GM19023 (cell line): Measurements from ENCODE around the gene TRPT1.
A peak's percentile ranks its signal among the peaks of the same experiment; 100 is the strongest.

Experiments
- ATAC-seq: cut with Tn5 transposase; IDR thresholded peaks from one replicate; pipeline ENCODE4 v1.9.1; 2021; ENCODE audit warnings: mild to moderate bottlenecking, moderate library complexity; ENCODE audit not compliant: unreplicated experiment

The TRPT1 gene

DNA sequence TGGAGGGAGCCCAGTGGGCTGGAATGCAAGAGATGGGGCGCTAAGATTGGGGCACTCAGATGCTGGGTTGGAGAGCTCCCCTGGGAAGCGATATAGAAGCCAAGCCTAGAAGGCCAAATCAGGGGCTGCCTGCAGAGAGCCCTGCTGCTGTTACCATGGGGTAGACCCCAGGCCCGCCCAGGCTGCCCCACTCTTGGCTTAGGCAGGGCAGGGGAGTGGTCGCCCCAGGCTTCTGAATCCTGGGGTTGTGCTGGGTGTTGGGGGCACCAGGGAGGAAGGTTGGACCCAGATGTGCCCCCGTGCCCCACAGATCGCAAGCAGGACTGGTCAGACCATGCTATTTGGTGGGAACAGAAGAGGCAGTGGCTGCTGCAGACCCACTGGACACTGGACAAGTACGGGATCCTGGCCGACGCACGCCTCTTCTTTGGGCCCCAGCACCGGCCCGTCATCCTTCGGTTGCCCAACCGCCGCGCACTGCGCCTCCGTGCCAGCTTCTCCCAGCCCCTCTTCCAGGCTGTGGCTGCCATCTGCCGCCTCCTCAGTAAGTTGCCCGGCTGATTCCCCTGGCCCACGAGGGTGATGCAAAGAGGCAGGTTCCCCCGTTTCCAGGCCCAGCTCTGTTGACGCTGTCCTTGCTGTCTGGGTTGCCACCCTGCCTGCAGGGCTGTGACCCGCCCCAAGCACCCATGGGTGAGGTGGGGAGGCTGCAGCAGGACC, 15.5 kb downstream of the TRPT1 start:
- no peak for ATAC-seq

DNA sequence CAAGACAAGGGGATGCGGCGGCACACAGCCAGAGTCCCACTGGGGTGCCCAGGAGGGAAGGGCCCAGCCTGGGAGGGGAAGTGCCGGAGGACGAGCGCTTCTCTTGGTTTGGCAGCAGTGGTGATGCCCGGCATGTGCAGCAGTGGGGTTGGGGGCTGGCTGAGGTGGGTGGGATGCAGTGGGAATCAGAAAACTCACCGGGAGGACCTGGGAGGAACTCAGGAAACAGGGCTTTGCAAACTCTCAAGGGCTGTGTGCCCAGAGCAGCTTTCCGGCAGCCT, 16.5 kb downstream of the TRPT1 start:
- no peak for ATAC-seq

DNA sequence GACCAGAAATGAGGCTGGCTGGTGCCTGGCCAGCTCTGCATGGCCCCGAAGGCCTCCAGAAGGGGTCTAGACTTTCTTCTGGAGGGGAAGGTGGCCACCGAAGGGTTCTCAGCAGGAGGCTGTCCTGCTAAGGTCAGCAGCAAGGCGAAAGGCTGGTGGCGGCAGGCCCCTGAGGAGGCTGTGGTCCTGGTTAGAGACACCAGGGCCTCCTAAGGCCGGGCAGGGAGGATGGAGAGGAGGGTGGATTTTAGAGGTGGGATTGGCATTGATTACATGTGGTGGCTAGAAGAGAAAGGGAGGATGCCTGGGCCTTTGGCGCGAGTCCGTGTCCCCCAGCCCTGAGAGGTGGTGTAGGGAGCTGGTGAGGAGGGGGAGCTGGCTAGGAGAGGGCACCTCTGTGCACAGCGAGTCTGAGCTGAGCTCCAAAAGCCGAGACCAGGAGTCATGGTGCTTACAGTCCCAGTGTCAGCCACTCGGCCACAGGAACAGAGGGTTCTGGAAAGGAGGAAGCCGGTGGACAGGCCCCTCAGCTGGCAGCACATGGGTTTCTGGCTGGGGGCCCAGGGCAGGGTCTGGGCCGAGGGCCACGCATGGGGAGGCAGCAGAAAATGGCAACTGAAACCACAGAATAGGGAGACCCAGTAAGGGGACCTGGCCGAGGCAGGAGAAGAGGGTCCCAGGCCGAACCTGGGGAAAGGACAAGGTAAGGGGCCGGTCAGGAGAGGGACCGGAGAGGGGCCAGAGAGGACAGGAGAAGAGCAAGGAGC, 17.0 kb downstream of the TRPT1 start:
- ATAC-seq: no peak

DNA sequence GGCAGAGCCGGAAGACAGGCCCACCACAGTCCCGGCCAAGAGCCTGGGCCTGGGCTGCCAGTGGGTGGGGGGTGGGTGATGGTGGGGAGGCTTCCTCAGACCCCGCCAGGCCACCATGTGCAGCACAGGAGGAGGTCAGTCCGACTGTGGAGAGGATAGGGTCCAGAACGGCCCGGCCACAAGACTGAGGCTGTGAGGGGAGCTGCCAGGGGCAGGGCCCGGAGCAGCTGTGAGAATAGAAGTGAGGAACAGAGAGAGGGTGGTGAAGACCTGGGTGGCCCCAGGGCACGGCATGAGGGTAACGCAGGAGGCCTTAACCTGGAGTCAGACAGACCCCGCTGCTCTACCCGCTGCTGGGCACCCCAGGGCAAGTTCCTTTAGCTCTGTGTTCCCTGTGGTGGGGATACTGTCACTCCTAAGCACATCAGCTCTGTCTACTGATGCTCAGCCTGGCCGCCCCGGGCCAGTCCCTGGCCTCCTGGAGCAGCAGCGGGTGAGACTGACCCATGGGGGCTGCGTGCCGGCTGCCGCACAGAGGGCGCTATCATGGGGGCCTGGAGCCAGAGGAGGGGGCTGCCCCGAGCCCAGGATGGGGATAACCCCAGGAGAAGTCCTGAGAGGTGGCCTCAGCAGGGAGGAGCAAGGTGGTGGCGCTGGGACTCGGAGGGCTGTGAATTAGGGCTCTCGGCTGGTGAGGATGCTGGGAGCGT, 17.7 kb downstream of the TRPT1 start:
- ATAC-seq: no peak

DNA sequence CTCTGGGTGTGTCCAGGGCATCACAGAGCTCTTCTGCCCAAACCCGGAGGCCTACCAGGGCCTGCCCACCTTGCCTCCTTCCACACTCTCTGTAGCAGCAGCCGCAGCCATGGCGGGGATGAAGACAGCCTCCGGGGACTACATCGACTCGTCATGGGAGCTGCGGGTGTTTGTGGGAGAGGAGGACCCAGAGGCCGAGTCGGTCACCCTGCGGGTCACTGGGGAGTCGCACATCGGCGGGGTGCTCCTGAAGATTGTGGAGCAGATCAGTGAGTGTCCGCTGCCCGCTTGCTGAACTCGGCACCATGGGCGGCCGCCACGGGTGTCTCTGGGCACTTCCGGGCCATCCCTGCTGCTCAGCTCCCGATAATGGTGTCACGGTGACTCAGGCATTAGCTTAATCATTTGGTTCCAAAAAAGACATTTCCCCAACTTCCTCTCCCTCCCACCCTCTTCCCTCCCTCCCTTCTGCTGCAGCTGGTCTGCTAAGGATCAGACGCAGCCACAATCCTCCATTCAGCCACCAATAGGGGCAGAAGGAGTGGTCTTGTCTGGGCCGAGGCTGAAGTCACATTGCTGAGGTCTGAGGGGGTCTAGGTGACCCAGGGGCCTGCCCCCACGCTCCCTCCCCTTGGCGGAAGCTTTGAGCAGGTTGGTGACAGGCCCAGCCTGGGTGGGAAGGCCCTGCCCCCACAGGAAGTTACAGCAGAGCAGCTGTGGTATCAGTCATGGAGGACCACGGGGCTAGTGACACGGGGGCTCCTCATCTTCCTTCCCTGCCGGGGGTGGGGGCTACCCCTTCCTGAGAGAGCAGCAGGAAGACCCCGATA, 18.5 kb downstream of the TRPT1 start:
- ATAC-seq: peak; percentile 52

DNA sequence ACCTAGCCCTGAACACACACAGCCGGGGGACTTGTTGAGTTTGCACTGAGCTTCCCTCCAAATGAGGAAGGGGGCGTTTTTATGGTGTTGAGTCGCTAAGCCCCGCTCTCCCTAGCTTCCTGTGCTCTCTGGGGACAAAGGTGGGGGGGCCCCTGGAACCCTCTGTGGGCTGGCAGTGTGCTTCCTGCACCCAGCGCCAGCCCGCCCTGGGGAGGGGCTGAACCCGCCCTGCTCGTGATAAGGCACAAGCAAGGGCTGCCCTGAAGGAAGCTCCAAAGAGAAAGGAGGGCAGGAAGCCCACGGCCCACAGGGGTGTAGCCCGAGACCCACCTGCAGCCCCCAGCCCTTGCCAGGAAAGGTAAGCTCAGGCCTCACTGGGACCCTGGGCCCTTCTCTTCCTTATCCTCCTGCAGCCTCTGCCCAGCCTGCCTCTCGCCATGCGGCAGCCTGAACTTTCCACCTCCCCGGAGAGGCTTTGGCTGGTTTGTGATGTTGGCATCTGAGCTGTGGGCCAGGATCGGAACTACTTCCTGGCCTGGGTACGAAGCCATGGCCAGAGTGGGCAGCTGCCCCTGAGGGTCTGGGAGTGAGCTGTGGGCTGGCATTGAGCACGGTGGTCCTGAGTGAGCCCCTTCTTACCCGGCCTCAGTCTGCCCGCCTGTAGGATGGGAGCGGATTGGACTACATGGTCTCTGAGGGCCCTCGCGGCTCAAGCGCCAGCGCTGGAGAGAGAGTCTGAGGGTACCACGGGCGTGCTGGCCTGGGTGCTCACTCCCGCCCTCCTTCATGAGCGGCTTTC, 19.3 kb downstream of the TRPT1 start, which contains the start of gene FERMT3:
Gene FERMT3, plus strand, starts transcription at position 265 of the 799 bp plus-strand sequence. CDS start 644 bp downstream, outside the sequence.
- peak; percentile 27 for ATAC-seq

DNA sequence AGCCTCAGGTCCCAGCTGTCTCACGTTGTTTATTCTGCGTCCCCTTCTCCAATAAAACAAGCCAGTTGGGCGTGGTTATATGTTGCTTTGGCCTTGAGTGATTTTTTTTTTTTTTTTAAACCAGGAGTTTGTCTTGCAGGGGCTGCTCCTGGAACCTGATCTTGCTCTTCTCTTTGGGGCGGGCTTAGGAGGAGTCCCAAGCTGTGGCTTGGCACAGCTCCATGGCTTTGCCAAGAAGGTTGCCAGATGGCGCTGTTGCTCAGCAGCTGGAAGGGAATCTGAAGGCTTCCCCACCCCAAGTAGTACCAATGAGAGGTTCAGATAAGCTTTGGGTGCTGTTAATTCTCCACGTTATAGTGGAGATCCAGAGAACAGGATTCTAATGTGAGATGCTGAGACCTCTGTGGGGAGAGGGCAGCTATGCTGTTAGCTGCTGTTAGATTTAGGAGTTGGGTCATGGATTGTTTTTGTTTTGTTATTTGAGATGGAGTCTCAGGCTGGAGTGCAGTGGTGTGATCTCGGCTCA, 21.5 kb downstream of the TRPT1 start:
- ATAC-seq: no peak

DNA sequence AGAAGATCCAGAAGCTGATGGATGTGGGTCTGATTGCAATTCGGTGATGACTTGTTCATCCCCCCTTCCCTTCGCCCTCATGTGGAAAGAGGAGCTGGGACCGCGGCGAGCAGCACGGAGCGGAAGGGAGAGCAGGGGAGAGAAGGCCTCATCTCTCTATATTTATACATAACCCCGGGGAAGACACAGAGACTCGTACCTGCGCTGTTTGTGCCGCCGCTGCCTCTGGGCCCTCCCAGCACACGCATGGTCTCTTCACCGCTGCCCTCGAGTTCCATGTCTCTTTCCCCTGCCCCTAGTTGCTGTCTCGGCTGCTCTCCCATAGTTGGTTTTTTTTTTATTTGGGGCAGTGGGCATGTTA, 21.9 kb downstream of the TRPT1 start:
- ATAC-seq: no peak

DNA sequence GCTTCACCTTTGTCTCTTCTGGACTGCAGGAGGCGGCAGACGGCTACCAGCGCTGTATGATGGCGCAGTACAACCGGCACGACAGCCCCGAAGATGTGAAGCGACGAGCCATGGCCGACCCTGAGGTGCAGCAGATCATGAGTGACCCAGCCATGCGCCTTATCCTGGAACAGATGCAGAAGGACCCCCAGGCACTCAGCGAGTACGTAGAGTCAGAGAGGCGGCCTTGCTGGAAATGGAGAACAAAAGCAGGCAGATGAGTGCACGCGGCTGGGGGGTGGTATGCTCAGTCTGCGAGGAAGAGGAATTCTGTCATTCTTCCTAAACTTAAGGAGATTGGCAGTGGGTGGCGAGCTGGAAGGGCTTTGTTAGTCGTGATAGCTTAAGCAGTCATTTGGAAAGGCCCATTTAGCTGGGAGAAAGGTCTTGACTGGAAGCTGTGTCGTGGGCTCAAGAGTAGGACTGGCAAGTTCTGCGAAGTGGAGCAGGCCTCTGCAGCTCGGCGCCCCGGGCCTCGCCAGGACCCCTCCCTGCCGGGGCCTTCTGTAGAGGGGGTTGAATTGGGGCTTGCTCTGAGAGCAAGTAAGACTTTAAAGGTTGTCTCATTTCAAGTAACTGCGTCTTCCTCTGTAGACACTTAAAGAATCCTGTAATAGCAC, 22.4 kb downstream of the TRPT1 start:
- ATAC-seq: no peak

DNA sequence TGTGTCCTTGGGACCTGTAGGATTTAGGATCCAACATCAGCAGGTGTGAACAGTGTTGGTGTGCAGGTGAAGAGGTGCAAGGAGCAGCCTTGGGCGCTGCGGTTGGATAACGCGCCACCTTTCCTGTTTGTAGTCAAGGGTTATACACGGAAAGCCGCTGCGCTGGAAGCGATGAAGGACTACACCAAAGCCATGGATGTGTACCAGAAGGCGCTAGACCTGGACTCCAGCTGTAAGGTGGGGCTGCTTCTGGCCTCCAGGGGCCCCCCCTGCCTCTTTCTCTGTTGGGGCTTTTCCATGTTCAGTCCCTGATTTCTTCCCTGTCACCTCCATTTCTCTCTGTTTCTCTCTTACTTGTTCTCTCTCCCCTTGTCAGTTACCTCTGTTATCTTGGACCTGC, 23.0 kb downstream of the TRPT1 start:
- no peak for ATAC-seq

DNA sequence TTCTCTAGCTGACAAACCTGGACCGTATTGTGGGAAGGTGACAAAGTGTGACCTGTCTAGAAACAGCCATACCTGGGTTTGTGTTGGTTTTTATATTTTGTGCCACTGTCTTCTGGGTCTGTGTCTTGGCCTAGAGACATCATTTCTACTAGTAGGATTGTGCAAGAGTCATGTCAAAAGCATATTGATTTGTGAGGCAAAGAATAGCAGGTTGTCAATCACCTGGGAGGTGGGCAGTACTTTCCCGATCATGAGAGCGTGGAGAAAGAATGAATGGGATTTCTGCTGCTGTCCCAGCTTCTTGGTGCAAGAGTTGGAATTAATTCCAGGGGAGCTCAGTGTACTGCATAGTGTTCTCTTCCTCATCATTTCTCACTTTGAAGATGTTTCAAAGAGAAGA, 24.4 kb downstream of the TRPT1 start:
- no peak for ATAC-seq

DNA sequence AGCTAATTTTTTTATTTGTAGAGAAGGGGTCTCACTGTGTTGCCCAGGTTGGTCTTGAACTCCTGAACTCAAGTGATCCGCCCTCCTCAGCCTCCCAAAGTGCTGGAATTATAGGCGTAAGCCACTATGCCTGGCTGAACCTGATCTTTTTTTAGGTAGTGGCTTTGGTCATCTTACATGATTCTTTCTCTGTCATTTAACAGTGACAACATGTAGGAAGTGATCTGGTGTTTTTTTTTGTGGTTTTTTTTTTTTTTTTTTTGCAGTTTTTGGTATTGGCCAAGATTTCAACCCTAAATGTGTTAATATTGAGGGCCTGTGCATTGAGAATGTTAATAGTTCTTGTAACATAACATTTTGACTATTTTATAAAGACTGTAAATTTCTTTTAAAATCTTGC, 27.5 kb downstream of the TRPT1 start:
- no peak for ATAC-seq

DNA sequence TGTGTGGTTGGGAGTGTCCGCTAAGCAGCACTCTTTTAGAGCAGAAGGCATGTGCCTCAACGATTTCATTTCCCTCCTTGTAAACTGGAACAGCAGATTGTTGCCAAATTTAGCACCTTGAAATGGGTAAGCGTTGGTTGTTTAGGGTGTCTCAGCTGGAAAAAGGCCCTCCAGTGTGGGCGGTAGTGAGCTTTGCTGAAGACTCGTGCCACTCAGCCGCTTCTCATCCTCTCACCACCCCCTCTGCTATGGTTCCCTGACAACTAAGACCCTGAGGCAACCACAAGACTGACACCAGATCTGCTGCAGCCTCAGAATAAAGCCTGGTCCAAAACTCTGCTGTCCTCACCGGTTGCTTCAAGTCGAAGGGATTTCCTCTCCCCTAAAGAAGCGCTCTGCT, 29.4 kb downstream of the TRPT1 start:
- ATAC-seq: no peak

DNA sequence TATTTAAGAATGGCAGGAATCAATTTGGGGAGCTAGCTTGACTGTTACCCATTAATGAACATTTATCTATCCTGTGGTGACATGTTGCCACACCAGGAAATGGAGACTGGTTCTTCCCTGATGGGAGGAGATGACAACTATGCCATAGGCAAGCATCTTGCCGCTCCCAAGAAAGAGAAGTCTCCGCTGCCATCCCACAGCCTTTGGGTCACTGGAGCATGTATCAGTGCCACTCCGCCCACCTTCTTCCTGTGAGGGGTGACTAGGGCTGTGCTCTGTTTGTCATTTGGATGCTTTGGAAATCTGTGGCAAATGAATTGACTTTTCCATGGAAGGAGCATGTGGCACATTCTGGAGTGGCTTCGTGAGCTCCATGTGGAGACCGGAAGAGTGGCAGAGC, 33.6 kb downstream of the TRPT1 start:
- no peak for ATAC-seq

DNA sequence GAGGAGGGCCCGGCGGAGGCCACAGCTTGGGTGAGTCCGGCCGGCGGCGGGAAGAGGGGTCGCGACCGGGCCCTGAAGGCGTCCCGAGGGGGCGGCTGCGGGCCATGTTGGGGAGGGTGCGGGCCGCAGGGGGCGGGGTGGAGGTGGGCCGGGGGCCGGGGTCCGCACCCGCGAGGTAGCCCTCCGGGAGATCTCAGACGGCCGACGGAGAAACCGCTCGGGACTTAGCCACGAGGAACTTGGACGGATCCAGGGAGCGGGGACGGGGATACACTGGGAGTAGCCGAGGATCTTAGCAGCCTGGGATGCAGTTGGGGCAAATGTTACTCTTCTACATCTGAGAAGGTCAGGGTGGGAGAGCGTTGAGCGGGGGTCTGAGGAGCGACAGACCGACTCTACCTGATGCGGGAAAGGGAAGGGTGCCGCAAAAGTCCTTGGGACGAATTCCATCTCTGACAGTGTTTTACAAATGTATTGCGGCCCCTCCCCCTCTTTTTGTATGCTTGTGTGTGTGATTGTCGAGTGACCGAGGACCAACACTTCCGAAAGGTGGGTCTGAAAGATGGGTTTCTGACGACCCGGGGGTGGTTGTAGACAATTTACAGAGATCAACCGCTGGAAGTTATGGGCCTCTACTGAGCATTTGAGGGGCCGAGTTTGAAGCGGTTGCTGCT, 39.4 kb downstream of the TRPT1 start:
- no peak for ATAC-seq

DNA sequence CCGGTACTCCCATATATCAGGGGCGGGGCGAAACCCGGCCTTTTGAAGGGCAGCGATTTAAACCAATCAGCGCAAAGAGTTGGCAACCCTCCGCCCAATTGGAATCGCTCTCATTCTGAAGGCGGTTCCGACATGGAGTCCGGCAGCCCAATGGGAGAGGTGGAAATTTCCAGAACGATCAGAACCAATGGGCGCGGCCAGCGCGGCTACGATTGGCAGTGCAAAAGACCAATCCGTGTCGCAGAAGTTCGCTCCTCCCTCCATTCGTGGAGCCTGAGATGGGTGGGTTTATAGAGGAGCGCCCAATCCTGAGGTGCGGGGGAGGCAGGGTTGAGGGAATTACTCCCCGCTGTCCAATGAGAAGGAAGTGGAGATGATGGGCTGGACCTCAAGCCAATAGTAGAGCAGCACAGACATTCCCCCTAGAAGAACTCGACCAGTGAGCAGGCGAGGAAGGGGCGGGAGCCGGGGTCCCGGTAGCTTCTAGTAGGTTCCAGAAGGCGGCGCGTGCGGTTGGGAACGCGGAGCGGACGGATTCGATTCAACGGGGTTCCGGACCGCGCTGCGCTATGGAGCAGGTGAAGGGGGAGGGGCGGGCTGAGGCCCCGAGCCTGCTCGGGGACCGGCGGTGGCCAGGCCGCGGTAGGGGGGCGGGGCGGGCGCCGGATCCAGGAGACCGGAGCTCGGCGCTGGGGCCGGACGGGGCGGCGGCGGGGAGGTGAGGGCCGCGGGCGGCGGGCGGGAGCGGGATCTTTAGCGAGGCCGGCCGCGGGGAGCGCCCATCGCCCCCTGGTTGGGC, 40.1 kb downstream of the TRPT1 start, which contains the start of gene STIP1:
Gene STIP1, plus strand, starts transcription at position 479 of the 799 bp plus-strand sequence. Its CDS starts 91 bp downstream, at position 570.
- peak; percentile 85 for ATAC-seq

DNA sequence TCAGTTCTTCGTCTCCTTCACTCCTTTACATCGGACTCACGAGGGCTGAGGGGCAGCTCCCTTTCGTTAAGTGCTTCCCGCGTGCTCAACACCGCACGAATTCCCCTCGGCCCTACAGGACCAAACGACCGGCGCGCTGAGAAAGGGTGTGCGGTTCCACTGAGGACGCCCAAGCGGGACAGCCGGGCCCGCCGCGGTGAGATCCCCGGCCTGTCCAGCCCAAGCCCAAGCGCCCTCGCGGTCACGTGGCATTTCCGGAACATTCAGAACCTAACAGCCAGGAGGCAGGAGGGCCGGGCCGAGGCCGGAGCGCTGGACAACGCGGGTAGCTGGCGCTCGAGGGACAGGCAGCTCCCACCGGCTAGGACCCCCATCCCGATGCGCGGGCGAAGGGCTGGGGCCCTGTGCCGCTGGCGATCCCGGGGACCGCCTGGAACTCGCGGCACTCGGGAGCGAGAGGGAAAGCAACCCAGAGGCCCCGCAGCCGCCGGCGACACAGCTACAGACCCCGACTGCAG, 40.8 kb downstream of the TRPT1 start:
- ATAC-seq: peak; percentile 21

DNA sequence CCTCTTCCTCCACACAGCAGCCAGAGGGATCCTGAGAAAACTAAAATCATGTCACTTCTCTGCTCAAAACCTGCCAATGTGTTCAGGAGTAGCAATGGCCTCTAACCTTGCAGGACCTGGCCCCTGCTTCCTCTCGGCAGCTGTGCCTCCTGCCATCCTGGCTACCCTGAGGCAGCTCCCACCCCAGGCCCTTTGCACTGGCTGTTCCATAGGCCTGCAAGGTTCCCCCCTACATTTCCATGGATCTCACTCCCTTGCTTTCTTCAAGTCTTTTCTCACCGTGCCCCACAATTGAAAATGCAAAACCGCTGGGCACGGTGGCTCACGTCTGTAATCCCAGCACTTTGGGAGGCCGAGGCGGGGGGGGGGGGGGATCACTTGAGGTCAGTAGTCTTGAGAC, 42.1 kb downstream of the TRPT1 start:
- no peak for ATAC-seq
